Kasumi-1 (cell line): ENCODE measurements around the gene AIG1.
"Not testable (repeated sequence)": the region's sequence is repeated elsewhere in the genome, so short reads cannot be mapped to it uniquely, and the experiment has no call there.

Experiments used
- DNase-seq, 2 experiments: peaks; one replicate each; lab custom pipeline; 2025; lab: John Stamatoyannopoulos, UW

Gene AIG1

GRCh38 chr6:143060806-143061596 is at the start of gene AIG1:
TSS of gene AIG1 (plus strand) at chr6:143060889. CDS start at chr6:143060926, 37 bp downstream.
- DNase-seq, result peak; percentile 21 to 31

- DNase-seq, result no peak
Observed at GRCh38 chr6:143014764-143015163, 45.9 kb upstream of the AIG1 start.

GRCh38 chr6:143015300-143015706 is 45.4 kb upstream of the AIG1 start:
- DNase-seq, result no peak

- no peak for DNase-seq
Observed at GRCh38 chr6:143018955-143019354, 41.7 kb upstream of the AIG1 start.

- not testable (repeated sequence) for DNase-seq
Observed at GRCh38 chr6:143020862-143021261, 39.8 kb upstream of the AIG1 start.

GRCh38 chr6:143021543-143021942 is 39.1 kb upstream of the AIG1 start:
- no peak for DNase-seq

- DNase-seq, result no peak
Observed at GRCh38 chr6:143022587-143022986, 38.1 kb upstream of the AIG1 start.

- no peak for DNase-seq
Observed at GRCh38 chr6:143023695-143024094, 37.0 kb upstream of the AIG1 start.

- no peak for DNase-seq
Observed at GRCh38 chr6:143024977-143025376, 35.7 kb upstream of the AIG1 start.

GRCh38 chr6:143026696-143027449 is 33.8 kb upstream of the AIG1 start:
- DNase-seq, result no peak

- no peak for DNase-seq
Observed at GRCh38 chr6:143034689-143035334, 25.9 kb upstream of the AIG1 start.

GRCh38 chr6:143037470-143037869 is 23.2 kb upstream of the AIG1 start:
- DNase-seq, result no peak

- DNase-seq, result no peak
Observed at GRCh38 chr6:143038833-143039232, 21.9 kb upstream of the AIG1 start.

- DNase-seq, result no peak
Observed at GRCh38 chr6:143039548-143039947, 21.1 kb upstream of the AIG1 start.

GRCh38 chr6:143040018-143040417 is 20.7 kb upstream of the AIG1 start:
- no peak for DNase-seq

- not testable (repeated sequence) for DNase-seq
Observed at GRCh38 chr6:143044345-143044744, 16.3 kb upstream of the AIG1 start.

- no peak for DNase-seq
Observed at GRCh38 chr6:143049611-143050010, 11.1 kb upstream of the AIG1 start.

GRCh38 chr6:143050509-143050908 is 10.2 kb upstream of the AIG1 start:
- no peak for DNase-seq

GRCh38 chr6:143052282-143052681 is 8.4 kb upstream of the AIG1 start:
- no peak for DNase-seq

GRCh38 chr6:143053856-143054255 is 6.8 kb upstream of the AIG1 start:
- DNase-seq, result no peak

GRCh38 chr6:143054329-143054728 is 6.4 kb upstream of the AIG1 start:
- no peak for DNase-seq

GRCh38 chr6:143055213-143055612 is 5.5 kb upstream of the AIG1 start:
- DNase-seq, result no peak

- DNase-seq, result no peak
Observed at GRCh38 chr6:143055891-143056290, 4.8 kb upstream of the AIG1 start.
